ENCODE data around the gene AP2S1.

GRCh38 chr19:46862974-46863632 is 12.5 kb upstream of the AP2S1 start:
- TF ChIP-seq CTCF (IDR thresholded peaks at IDR 0.05) (no peak), POLR2A (IDR thresholded peaks at IDR 0.05) (no peak)

All from right lobe of liver (tissue), 4 donors.